ENCODE measurements around the gene STEAP3. TPM values are rescaled to one million over a fixed set of nuclear protein-coding genes. Genes with fewer than 3 reads are reported as not detected.
A peak's percentile ranks its signal among the peaks of the same experiment; 100 is the strongest.

Gene STEAP3
- total RNA-seq, 1 donor from 2014 or later: 3.0 TPM

GRCh38 chr2:119225105-119225865 lies 1.7 kb downstream of the STEAP3 start:
- no peak for DNase-seq

- no peak for DNase-seq
Observed at GRCh38 chr2:119225926-119226325, 2.3 kb downstream of the STEAP3 start.

GRCh38 chr2:119227346-119227745 lies 3.7 kb downstream of the STEAP3 start:
- no peak for DNase-seq

GRCh38 chr2:119228136-119228535 lies 4.5 kb downstream of the STEAP3 start:
- DNase-seq: no peak

- DNase-seq: no peak
Observed at GRCh38 chr2:119228964-119229363, 5.3 kb downstream of the STEAP3 start.

GRCh38 chr2:119229716-119230115 lies 6.1 kb downstream of the STEAP3 start:
- no peak for DNase-seq

GRCh38 chr2:119230219-119231185 lies 6.9 kb downstream of the STEAP3 start:
- DNase-seq: no peak

- no peak for DNase-seq
Observed at GRCh38 chr2:119231975-119232665, 8.5 kb downstream of the STEAP3 start.

- DNase-seq: no peak
Observed at GRCh38 chr2:119232666-119232993, 9.0 kb downstream of the STEAP3 start.

GRCh38 chr2:119233326-119234020 lies 9.8 kb downstream of the STEAP3 start:
- no peak for DNase-seq

GRCh38 chr2:119234021-119235019 lies 10.7 kb downstream of the STEAP3 start:
- no peak for DNase-seq

- DNase-seq: no peak
Observed at GRCh38 chr2:119236796-119237195, 13.2 kb downstream of the STEAP3 start.

GRCh38 chr2:119240311-119241204 lies 16.9 kb downstream of the STEAP3 start:
- DNase-seq: peak; percentile 2

GRCh38 chr2:119241205-119241532 lies 17.5 kb downstream of the STEAP3 start:
- no peak for DNase-seq

- no peak for DNase-seq
Observed at GRCh38 chr2:119242276-119243119, 18.9 kb downstream of the STEAP3 start.

- DNase-seq: no peak
Observed at GRCh38 chr2:119243621-119244020, 20.0 kb downstream of the STEAP3 start.

- no peak for DNase-seq
Observed at GRCh38 chr2:119245076-119245840, 21.6 kb downstream of the STEAP3 start.

GRCh38 chr2:119245841-119246230 lies 22.2 kb downstream of the STEAP3 start:
- no peak for DNase-seq

Data from skin of body (tissue), 2 donors.